RWPE1 (cell line): ENCODE measurements around the gene IRAK3.

ENCODE experiments used
- CTCF ChIA-PET: fragments of 350-600 bp; sonication (Branson Sonifier 250); formaldehyde crosslinking; extraction: SDS; loops from one replicate; lab custom pipeline; 2021; lab: Yijun Ruan, JAX
- POLR2A ChIA-PET: fragments of 400-600 bp; formaldehyde crosslinking; extraction: SDS; loops from one replicate; lab custom pipeline; 2020; ENCODE audit warnings: antibody characterized with exemption; ENCODE audit not compliant: low non-redundant PET; lab: Yijun Ruan, JAX
- DNase-seq: peaks from one replicate; pipeline ENCODE4 v3.0.0; 2012; ENCODE audit warnings: low spot score
- H3K27ac ChIP-seq: fragments of 450-650 bp; 2 replicates; pipeline ENCODE4 v1.5.1; 2017
- CTCF ChIP-seq: fragments of 450-650 bp; conservative IDR thresholded peaks from 2 replicates; pipeline ENCODE4 v1.5.1; 2017; ENCODE audit warnings: low read depth, mild to moderate bottlenecking

Gene IRAK3

DNA sequence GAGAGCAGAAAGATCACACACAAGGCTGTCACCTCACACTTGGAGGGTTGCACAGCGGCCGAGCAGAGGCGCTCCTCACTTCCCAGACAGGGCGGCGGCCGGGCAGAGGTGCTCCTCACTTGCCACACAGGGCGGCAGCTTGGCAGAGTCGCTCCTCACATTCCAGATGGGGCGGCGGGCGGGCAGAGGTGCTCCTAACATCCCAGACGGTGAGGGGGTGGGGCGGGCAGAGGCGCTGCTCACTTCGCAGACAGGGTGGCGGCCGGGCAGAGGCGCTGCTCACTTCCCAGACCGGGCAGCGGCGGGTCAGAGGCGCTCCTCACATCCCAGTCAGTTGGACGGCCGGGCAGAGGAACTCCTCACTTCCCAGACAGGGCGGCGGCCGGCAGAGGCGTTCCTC lies 28.3 kb upstream of the IRAK3 start:
- ChIA-PET CTCF (interaction anchor here (1.0 kb wide), 1 partner anchor 9 kb away, joined by 8 read pairs; the partner anchor contains the start of gene TMBIM4), POLR2A (no interaction called here)
- H3K27ac ChIP-seq = no peak overlapping the region
- DNase-seq = no peak
- TF ChIP-seq CTCF = no peak

- POLR2A ChIA-PET = no interaction called here
- CTCF ChIA-PET = no interaction called here
- TF ChIP-seq CTCF = no peak
- DNase-seq = no peak
- no peak overlapping the region for H3K27ac ChIP-seq
Observed at GRCh38 chr12:66162701-66163100, 26.3 kb upstream of the IRAK3 start.

- POLR2A ChIA-PET = no interaction called here
- H3K27ac ChIP-seq = no peak overlapping the region
- TF ChIP-seq CTCF = no peak
- CTCF ChIA-PET = no interaction called here
- no peak for DNase-seq
Observed at GRCh38 chr12:66163289-66163688, 25.7 kb upstream of the IRAK3 start.

GRCh38 chr12:66164349-66164821 lies 24.6 kb upstream of the IRAK3 start:
- ChIA-PET POLR2A (no interaction called here), CTCF (interaction anchor here (0.6 kb wide), 1 partner anchor 530 kb away, joined by 3 read pairs; no protein-coding TSS in a partner anchor)
- no peak for DNase-seq
- no peak for TF ChIP-seq CTCF
- H3K27ac ChIP-seq = no peak overlapping the region

DNA sequence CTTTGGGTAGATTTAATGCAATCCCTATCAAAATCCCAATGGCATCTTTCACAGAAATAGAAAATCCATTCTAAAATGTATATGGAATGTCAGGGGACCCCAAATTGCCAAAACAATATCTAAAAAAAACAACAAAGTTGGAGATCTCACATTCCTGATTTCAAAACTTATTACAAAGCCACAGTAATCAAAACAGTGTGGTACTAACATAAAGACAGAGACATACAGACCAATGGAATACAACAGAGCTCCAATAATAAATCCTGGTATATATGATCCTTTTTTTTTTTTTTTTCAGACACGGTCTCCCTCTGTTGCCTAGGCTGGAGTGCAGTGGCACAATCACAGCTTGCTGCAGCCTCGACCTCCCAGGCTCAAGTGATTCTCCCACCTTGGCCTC lies 23.9 kb upstream of the IRAK3 start:
- no peak for TF ChIP-seq CTCF
- ChIA-PET CTCF (interaction anchor here (0.6 kb wide), 1 partner anchor 531 kb away, joined by 3 read pairs; no protein-coding TSS in a partner anchor), POLR2A (no interaction called here)

GRCh38 chr12:66166561-66166960 lies 22.5 kb upstream of the IRAK3 start:
- no peak for DNase-seq
- TF ChIP-seq CTCF = no peak
- CTCF ChIA-PET = no interaction called here
- POLR2A ChIA-PET = no interaction called here
- H3K27ac ChIP-seq = no peak overlapping the region

More for the DNA sequence above, 23.9 kb upstream of the IRAK3 start:
- DNase-seq = no peak
- no peak overlapping the region for H3K27ac ChIP-seq
